DOHH2 (cell line): ENCODE measurements around the gene TTC23.

ENCODE experiments used
- CTCF ChIP-seq: fragments of 200-600 bp; sonication (generic); IDR thresholded peaks from one replicate; pipeline ENCODE4 v1.5.1; 2014; ENCODE audit warnings: antibody characterized with exemption, mild to moderate bottlenecking, low read depth, low read length; ENCODE audit not compliant: poor library complexity, severe bottlenecking
- EZH2phosphoT487 ChIP-seq: fragments of 200-600 bp; sonication (generic); IDR thresholded peaks from 2 replicates; pipeline ENCODE4 v1.6.1; 2017; ENCODE audit warnings: borderline replicate concordance, mild to moderate bottlenecking, antibody characterized with exemption, low read length, moderate library complexity, mixed read lengths

DNA sequence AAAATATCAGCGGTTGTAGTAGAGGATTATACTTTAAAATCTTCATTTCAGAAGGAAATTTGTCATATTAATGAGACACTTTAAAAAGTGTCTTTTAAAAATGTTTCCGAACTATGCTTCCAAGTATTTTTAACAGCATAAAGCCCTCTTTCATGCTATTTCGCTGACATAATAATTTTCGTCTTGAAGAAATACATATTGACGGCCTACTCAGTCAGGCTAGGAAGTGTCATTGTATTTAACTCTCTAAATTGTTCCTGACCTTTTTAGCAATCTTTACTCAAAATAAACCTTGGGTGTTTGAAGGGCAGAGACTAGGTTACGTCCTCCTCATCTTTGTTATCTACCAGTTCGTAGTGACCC, 1.1 kb upstream of the TTC23 start:
- no peak for TF ChIP-seq CTCF
- TF ChIP-seq EZH2phosphoT487: no peak
